OCI-LY3 (cell line): ENCODE measurements around the gene IL10.

Experiments used
- CTCF ChIP-seq: fragments of 200-600, 300-600 bp; sonication (generic); IDR thresholded peaks from 2 replicates; pipeline ENCODE4 v1.5.1; 2014; ENCODE audit warnings: antibody characterized with exemption, low read length, low read depth
- EZH2phosphoT487 ChIP-seq: fragments of 200-600 bp; shearing (Covaris generic); IDR thresholded peaks from 2 replicates; pipeline ENCODE4 v1.6.1; 2018; ENCODE audit warnings: antibody characterized with exemption, mixed run types, low read depth

GRCh38 chr1:206779638-206780037, 7.3 kb upstream of the IL10 start:
- TF ChIP-seq CTCF (no peak), EZH2phosphoT487 (no peak)
